PFSK-1 (cell line): ENCODE results near the gene FGF16.

Experiments
- POLR2AphosphoS5 ChIP-seq: IDR thresholded peaks from 2 replicates; pipeline ENCODE4 v1.6.1; 2012; ENCODE audit warnings: low read depth, mild to moderate bottlenecking, control low read depth, low read length, moderate library complexity
- REST ChIP-seq, 2 experiments: IDR thresholded peaks; 2 replicates each; pipeline versions ENCODE4 v1.6.1 to v1.8.0; 2011 to 2012; ENCODE audit warnings: low read depth in 2 of 2, low read length in 2 of 2, control low read depth in 1 of 2, inconsistent platforms in 1 of 2, mild to moderate bottlenecking in 1 of 2, moderate library complexity in 1 of 2; ENCODE audit not compliant: insufficient read depth in 1 of 2
- TAF1 ChIP-seq: IDR thresholded peaks from 2 replicates; pipeline ENCODE4 v1.6.1; 2012; ENCODE audit warnings: low read length, control low read depth, borderline replicate concordance; ENCODE audit not compliant: insufficient read depth

GRCh38 chrX:77446908-77447652 is at the start of gene FGF16:
- TF ChIP-seq POLR2AphosphoS5 (no peak), REST (IDR thresholded peaks at IDR 0.05; ENCODE audit: insufficient read depth in 1 of 2, low read depth in 2 of 2, low read length in 2 of 2) (no peak), TAF1 (no peak)
